Caki2 (cell line): ENCODE data around the gene NEAT1. TPM values are rescaled to one million over a fixed set of nuclear protein-coding genes. Genes with fewer than 3 reads are reported as not detected.

Experiments used
- DNase-seq: peaks from one replicate; pipeline ENCODE4 v3.0.0-alpha.2; 2015; ENCODE audit warnings: low read depth
- in situ Hi-C: cut with HindIII; loops from 2 replicates; pipeline ENCODE4 v1.10.0; 2016; ENCODE audit warnings: low sequenced_read_pairs, low pct_unique_long_range_greater_than_20kb, mixed read lengths
- total RNA-seq: library from RNA; depleted of rRNA; stranded (reverse); fragments of >200 nt; shearing (Covaris generic); gene quantifications from 2 replicates; pipeline ENCODE4 v1.2.3, GENCODE V29; 2014; ENCODE audit warnings: low replicate concordance; rRNA removed

The NEAT1 gene
- total RNA-seq, result 2.3 and 8.7 TPM in 2 replicates

DNA sequence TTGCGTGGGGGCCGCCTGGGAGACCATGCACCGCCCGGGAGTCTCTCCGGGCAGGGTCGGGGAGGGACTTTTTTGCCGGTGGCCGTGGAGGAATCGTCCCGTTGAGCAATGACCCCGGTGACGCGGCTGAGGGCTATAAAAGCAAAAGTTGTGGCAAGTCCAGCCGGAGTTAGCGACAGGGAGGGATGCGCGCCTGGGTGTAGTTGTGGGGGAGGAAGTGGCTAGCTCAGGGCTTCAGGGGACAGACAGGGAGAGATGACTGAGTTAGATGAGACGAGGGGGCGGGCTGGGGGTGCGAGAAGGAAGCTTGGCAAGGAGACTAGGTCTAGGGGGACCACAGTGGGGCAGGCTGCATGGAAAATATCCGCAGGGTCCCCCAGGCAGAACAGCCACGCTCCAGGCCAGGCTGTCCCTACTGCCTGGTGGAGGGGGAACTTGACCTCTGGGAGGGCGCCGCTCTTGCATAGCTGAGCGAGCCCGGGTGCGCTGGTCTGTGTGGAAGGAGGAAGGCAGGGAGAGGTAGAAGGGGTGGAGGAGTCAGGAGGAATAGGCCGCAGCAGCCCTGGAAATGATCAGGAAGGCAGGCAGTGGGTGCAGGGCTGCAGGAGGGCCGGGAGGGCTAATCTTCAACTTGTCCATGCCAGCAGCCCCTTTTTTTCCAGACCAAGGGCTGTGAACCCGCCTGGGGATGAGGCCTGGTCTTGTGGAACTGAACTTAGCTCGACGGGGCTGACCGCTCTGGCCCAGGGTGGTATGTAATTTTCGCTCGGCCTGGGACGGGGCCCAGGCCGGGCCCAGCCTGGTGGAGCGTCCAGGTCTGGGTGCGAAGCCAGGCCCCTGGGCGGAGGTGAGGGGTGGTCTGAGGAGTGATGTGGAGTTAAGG lies at the start of gene NEAT1:
NEAT1 (plus strand) TSS at position 166 of the 883 bp plus-strand sequence.
- DNase-seq, result peak; percentile 89
- in situ Hi-C loops, result no loop called here

- in situ Hi-C loops, result no loop called here
- DNase-seq, result no peak
Observed at GRCh38 chr11:65373839-65374580, 48.6 kb upstream of the NEAT1 start.

DNA sequence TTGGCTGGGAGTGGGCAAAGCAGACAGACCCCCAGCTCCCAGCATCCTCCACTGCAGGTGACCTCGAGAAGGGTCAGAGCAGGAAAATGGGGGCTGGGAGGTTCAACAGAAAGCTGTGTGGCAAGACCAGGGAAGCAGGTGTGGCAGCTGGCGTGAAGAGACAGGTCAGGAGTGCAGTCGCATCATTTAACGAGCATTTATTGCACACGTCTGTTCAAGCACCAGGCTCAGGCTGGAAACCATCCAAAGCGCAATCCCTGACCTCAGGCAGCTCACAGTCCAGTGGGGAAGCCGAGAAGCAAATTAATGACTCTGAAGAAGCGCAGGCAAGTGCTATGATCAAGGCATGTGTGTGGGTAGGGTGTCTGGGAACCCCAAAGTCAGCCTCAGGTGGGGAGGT lies 47.6 kb upstream of the NEAT1 start:
- DNase-seq, result no peak
- in situ Hi-C loops, result no loop called here

GRCh38 chr11:65376138-65376713 lies 46.4 kb upstream of the NEAT1 start:
- DNase-seq, result no peak
- in situ Hi-C loops, result no loop called here

DNA sequence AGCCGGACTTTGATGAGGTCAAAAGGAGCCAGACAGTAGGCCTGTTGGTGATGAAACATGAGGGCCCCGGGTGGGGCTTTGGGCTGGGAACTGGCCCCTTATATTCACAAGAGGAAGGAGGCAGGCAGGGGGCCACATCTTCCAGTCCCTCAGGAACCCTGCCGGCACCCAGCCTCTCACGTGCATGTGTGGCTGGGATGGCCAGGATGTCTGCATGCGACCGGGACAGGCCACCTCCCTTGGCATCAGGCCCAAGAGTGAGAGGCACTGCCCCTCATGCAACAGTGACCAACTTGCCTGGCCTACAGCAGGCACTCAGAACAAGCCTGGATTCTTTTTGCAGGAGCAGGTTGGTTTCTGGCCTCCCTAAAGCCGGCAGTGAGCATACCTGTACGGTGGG lies 45.6 kb upstream of the NEAT1 start:
- in situ Hi-C loops, result no loop called here
- DNase-seq, result no peak

DNA sequence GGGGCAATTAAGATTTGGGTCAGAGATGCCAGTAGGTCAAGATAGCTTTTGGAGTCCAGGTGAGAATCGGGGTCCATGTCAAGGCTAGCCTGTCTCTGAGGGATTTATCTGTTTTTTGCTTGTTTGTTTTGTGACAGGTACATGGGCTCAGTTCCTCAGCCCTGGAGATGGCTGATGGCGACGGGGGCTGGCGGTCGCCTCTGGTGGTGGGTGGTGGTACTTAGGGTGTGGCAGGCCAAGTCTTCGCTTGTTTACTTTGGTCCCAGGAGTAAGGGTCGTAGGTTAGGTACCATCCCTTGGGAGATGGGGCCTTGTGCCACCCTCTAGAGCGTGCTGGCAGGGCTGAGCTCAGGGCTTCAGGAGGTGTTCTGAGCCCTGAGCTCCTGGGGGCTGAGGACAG lies 44.8 kb upstream of the NEAT1 start:
- DNase-seq, result no peak
- in situ Hi-C loops, result no loop called here

DNA sequence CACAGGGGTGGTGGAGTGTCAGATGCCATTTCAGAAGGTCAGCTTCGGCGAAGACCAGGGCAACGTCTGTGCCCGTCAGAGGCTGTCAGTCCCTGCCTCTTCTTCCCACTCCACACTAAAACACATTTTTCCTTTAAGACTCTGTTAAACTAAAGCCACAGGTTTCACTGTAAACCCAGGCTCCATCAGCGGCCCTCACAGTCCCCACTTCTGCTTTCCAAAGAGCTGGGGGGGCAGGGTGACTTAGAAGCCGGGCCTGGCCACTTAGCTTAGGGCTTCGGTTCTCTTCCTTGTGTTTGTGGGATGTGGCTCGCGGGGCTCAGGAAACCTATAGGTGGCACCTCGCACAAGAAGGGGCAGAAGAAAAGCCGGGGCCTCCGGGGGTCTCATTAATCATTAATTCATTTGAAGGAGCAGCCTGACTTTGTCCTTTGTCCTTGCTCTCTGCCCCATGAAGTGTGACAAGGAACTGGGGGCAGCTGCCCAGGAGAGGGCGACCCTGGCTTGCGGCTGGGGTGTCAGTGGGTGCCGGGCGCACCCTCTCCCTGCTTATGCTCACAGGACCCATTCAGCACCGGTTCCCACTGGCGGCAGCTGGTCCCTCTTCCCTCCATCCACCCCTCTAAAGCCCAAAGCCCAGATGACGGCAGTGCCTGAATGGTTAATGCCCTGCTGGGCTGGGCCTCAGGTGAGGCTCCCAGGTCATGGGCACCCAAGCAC lies 44.2 kb upstream of the NEAT1 start:
- peak; percentile 44 for DNase-seq
- in situ Hi-C loops, result no loop called here

- no peak for DNase-seq
- in situ Hi-C loops, result no loop called here
Observed at GRCh38 chr11:65378928-65379638, 43.5 kb upstream of the NEAT1 start.

DNA sequence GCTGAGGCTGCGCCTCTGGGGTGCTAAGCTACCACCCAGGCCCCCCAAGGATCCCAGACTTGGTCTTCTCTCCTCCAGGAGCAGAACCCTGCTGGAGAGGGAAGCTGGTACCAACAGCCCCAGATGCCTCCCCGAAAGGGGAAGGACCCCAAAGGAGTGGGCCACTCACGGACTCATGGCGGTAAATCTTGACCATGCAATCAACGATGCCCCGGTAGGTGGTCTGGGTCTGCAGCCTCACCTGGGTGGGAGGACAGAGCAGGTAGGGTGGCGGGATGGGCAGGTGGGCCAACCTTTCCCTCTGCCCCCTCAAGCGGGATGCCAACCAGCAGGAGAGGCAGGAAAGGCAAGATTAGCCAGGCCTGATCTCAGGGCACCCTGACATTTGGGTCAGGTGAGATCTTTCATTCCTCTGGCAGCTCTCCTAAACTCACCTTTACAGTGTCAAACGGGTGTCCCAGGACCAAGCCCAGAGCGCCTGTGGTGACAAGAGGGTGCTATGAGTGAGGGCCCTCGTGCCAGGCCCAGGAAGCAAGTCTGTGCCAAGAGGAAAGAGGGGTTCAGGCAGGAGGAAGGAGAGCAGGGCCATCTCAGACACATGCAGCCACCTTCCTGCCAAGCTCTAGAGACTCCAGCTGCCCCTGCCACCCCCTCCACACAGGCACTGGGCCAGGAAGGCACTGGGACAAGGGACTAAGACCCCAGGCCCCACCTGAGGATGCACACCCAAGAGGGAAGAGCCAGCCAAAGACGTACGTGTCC lies 42.7 kb upstream of the NEAT1 start:
- DNase-seq, result no peak
- in situ Hi-C loops, result no loop called here

GRCh38 chr11:65380460-65381119 lies 42.0 kb upstream of the NEAT1 start:
- DNase-seq, result no peak
- in situ Hi-C loops, result no loop called here

GRCh38 chr11:65381716-65382032 lies 40.9 kb upstream of the NEAT1 start:
- in situ Hi-C loops, result no loop called here
- DNase-seq, result no peak

DNA sequence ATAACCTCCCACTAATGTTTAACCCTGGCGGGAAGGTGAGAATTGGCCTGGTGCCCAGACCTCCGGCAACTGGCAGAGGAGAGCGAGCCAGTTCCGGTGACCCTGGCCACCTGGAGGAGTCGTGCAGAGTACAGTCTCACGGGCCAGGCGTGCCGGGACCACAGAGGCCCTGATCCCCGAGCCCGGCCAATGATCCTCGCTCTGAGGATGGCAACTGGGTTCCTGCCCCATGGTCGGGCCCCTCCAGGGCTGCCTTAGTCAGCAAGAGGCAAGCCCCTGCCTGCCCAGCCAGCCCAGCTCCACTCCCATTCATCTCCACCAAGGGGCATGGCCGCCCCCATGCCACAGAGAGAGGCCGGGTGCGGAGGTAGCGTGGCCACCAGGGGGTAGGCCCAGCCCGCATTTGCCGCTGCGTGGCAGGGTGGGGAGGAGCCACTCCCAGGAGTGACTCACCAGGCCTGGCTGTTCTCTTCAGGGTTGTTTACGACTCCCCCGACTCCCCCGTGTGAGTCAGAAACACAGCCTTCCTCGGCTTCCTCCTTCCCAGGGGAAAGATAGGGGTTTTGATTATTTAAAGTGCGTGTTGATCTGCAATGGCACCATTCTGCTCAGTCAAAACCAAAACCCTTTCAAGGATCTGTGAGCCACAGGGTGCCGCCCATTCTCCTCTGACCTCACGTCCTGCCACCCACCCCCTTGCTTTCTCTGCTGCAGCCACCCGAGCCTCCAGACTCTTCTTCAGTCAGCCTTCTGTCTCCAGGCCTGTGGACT lies 40.4 kb upstream of the NEAT1 start, which contains the start of gene SLC25A45:
SLC25A45 (minus strand) TSS at position 614 of the 771 bp plus-strand sequence. CDS start 695 bp downstream, outside the sequence.
- in situ Hi-C loops, result no loop called here
- peak; percentile 99 for DNase-seq

DNA sequence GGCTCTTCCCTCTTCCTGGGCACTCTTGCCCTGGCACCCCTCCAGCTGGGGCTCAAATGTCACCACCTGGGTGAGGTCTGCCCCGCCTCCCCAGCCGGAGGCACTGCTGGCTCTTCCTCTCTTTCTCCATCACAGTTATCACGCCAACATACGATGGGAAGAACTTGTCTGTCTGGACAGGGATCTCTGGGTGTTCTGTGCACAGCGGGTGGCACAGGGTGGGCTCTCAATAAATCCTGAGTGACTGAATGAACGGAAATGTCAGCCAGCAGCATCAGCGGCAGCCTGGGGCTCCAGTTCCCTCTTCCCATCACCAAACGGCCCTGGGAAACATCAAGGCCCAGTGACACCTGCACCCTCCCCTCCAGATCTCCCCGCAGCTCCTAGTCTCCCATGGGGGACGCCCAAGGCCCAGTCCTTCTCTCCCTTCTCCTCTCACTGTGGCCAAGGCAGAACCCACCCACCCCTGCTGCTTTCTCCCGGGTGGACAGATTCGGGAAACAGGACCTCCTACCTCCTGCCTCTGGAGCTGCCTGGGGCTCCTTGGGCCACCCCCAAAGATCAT lies 39.7 kb upstream of the NEAT1 start:
- no peak for DNase-seq
- in situ Hi-C loops, result no loop called here

DNA sequence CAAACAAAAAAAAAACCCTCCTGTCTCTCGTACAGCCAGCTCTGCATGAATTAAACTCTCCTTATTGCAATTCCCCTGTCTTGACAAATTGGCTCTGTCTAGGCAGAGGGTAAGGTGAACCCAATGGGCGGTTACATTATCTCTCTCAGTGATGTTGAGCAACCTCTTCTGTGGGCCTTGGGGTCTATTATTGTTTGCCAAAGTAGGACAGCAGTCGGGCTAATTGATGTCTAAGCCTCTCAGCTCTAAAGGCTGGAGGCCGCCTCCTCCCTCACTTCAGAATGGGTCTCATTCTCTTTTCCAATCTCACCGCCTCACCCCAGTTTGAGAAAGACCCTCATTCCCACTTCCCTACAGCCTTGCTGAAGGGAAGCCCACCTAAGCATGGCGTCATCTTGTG lies 38.8 kb upstream of the NEAT1 start:
- no peak for DNase-seq
- in situ Hi-C loops, result no loop called here

- in situ Hi-C loops, result no loop called here
- no peak for DNase-seq
Observed at GRCh38 chr11:65384301-65384889, 38.2 kb upstream of the NEAT1 start.
